ENCODE data around the gene RTN4RL1.

RTN4RL1 gene

GRCh38 chr17:1946021-1946932, 78.9 kb downstream of the RTN4RL1 start:
- Histone ChIP-seq H3K9ac (ENCODE audit: low read length) (no peak overlapping the region), H3K27me3 (ENCODE audit: low read length) (no peaks in the 10 kb centered on the region), H3K36me3 (ENCODE audit: low read length) (no peaks in the 10 kb centered on the region), H3K27ac (ENCODE audit: low read depth, low read length) (no peak overlapping the region), H3K4me3 (ENCODE audit: insufficient read depth, low read length, poor library complexity, severe bottlenecking) (no peak overlapping the region), H3K4me2 (ENCODE audit: low read depth, low read length, poor library complexity, severe bottlenecking) (no peak overlapping the region), H3K79me2 (ENCODE audit: insufficient read depth, low read length) (no peaks in the 10 kb centered on the region), H3K9me2 (replicated peaks; ENCODE audit: insufficient read depth, low read length) (no peaks in the 10 kb centered on the region), H2AFZ (ENCODE audit: low read depth, low read length, severe bottlenecking) (no peak overlapping the region), H3K9me3 (ENCODE audit: insufficient read depth, low read length) (no peaks in the 10 kb centered on the region), H3F3A (ENCODE audit: insufficient read depth) (no peaks in the 10 kb centered on the region), H4K20me1 (ENCODE audit: low read depth, low read length) (no peaks in the 10 kb centered on the region)
- TF ChIP-seq, protein P1, sequence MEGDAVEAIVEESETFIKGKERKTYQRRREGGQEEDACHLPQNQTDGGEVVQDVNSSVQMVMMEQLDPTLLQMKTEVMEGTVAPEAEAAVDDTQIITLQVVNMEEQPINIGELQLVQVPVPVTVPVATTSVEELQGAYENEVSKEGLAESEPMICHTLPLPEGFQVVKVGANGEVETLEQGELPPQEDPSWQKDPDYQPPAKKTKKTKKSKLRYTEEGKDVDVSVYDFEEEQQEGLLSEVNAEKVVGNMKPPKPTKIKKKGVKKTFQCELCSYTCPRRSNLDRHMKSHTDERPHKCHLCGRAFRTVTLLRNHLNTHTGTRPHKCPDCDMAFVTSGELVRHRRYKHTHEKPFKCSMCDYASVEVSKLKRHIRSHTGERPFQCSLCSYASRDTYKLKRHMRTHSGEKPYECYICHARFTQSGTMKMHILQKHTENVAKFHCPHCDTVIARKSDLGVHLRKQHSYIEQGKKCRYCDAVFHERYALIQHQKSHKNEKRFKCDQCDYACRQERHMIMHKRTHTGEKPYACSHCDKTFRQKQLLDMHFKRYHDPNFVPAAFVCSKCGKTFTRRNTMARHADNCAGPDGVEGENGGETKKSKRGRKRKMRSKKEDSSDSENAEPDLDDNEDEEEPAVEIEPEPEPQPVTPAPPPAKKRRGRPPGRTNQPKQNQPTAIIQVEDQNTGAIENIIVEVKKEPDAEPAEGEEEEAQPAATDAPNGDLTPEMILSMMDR (IDR thresholded peaks at IDR 0.05; ENCODE audit: insufficient read depth, low read length, poor library complexity, severe bottlenecking) = no peak
- no peak for TF ChIP-seq EZH2phosphoT487 (conservative IDR thresholded peaks at IDR 0.05; ENCODE audit: low read length)

DNA sequence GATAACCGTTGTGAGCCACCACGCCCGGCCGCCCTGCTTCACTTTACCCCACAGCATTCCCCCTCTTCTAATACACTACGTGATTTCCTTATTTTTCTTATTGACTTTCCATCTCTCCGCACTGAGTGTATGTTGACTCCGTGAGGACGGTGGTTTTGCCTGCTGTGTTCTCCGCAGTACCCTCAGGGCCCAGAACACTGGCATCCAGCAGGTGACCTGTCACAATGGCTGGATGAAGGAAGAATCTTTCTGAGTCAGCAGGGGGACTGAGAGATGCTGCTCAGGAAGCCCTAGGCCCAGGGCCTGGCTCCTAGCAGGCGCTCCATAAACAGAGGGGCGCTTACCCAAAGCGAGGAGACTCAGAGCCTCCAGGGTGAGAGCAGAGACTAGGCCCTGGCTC, 79.5 kb downstream of the RTN4RL1 start:
- Histone ChIP-seq H3K9me3 (ENCODE audit: insufficient read depth, low read length) (no peaks in the 10 kb centered on the region), H3K36me3 (ENCODE audit: low read length) (no peaks in the 10 kb centered on the region), H3F3A (ENCODE audit: insufficient read depth) (no peaks in the 10 kb centered on the region), H2AFZ (ENCODE audit: low read depth, low read length, severe bottlenecking) (no peak overlapping the region), H3K9me2 (replicated peaks; ENCODE audit: insufficient read depth, low read length) (no peaks in the 10 kb centered on the region), H3K79me2 (ENCODE audit: insufficient read depth, low read length) (no peaks in the 10 kb centered on the region), H3K4me3 (ENCODE audit: insufficient read depth, low read length, poor library complexity, severe bottlenecking) (no peak overlapping the region), H3K4me2 (ENCODE audit: low read depth, low read length, poor library complexity, severe bottlenecking) (no peak overlapping the region), H3K27me3 (ENCODE audit: low read length) (no peaks in the 10 kb centered on the region), H3K9ac (ENCODE audit: low read length) (no peak overlapping the region), H4K20me1 (ENCODE audit: low read depth, low read length) (no peaks in the 10 kb centered on the region), H3K27ac (ENCODE audit: low read depth, low read length) (no peak overlapping the region)
- TF ChIP-seq EZH2phosphoT487 (conservative IDR thresholded peaks at IDR 0.05; ENCODE audit: low read length) = no peak
- TF ChIP-seq, protein P1 (IDR thresholded peaks at IDR 0.05; ENCODE audit: insufficient read depth, low read length, poor library complexity, severe bottlenecking) = no peak

GRCh38 chr17:1943436-1943831, 81.7 kb downstream of the RTN4RL1 start:
- no peaks in the 10 kb centered on the region for H3F3A ChIP-seq (ENCODE audit: insufficient read depth)
- no peaks in the 10 kb centered on the region for H3K9me2 ChIP-seq (replicated peaks; ENCODE audit: insufficient read depth, low read length)
- no peak overlapping the region for H2AFZ ChIP-seq (ENCODE audit: low read depth, low read length, severe bottlenecking)
- H3K4me2 ChIP-seq (ENCODE audit: low read depth, low read length, poor library complexity, severe bottlenecking) = no peak overlapping the region
- TF ChIP-seq EZH2phosphoT487 (conservative IDR thresholded peaks at IDR 0.05; ENCODE audit: low read length) = no peak
- TF ChIP-seq, protein P1 (IDR thresholded peaks at IDR 0.05; ENCODE audit: insufficient read depth, low read length, poor library complexity, severe bottlenecking) = no peak
- no peak overlapping the region for H3K9ac ChIP-seq (ENCODE audit: low read length)
- H3K27me3 ChIP-seq (ENCODE audit: low read length) = no peaks in the 10 kb centered on the region
- no peak overlapping the region for H3K27ac ChIP-seq (ENCODE audit: low read depth, low read length)
- no peaks in the 10 kb centered on the region for H3K9me3 ChIP-seq (ENCODE audit: insufficient read depth, low read length)
- H3K4me3 ChIP-seq (ENCODE audit: insufficient read depth, low read length, poor library complexity, severe bottlenecking) = no peak overlapping the region
- H3K36me3 ChIP-seq (ENCODE audit: low read length) = no peaks in the 10 kb centered on the region
- no peaks in the 10 kb centered on the region for H3K79me2 ChIP-seq (ENCODE audit: insufficient read depth, low read length)
- H4K20me1 ChIP-seq (ENCODE audit: low read depth, low read length) = no peaks in the 10 kb centered on the region

All from SU-DHL-6 (cell line).